CD1c-positive myeloid dendritic cell (primary cell): Measurements from ENCODE around the gene CSNK1G1.
"Not testable (repeated sequence)": the region's sequence is repeated elsewhere in the genome, so short reads cannot be mapped to it uniquely, and the experiment has no call there.

Source experiments
- DNase-seq: peaks from one replicate; pipeline ENCODE4 v3.0.0-alpha.2; 2016; ENCODE audit errors: extremely low spot score

CSNK1G1 gene

DNA sequence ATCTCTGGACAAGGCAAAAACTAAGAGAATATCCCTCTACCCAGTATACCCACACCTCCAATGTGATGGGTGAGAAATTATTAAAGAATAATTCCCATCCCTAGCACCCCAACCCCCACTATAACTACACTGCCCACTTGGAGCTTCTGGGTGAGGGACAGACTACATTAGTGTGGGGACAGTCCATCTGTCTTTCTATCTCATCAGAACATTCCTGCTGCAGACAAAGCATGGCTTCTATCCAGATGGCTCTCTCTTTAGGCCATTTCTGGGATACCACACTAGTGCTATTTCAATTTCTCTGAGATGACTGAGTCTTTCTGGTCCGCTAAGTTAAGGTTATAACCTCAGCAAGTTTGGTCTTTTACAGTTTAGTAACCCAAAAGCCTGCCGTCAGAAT is 6.6 kb downstream of the CSNK1G1 start:
- DNase-seq = no peak

DNA sequence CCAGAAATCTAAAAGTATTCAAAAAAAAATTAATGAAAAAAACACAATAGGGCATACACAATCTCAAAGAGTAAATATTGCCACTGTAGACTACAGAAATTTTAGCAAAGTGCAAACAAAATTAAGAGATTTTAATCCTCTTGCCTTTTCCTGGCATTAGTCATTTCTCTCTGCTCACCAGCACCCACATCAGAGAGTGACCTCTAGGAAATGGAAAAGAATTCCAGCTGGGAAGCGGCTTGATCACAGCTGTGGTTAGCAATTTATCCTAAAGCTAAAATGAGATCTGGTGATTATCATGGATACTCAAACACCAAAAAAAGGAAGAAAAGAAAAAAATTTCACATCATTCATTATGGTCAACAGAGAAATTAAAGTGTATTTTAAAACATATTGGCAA is 7.5 kb downstream of the CSNK1G1 start:
- no peak for DNase-seq

DNA sequence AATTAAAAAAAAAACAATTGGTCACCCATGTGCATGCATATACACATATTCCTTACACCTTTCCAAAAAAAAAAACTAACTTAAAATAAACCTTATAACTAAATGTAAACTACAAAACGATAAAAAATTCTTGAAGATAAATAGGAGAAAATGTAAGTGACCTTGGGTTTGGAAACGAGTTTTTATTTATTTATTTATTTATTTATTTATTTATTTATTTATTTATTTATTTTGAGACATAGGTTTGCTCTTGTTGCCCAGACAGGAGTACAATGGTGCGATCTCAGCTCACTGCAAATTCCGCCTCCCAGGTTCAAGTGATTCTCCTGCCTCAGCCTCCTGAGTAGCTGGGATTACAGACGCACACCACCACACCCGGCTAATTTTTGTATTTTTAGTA is 9.7 kb downstream of the CSNK1G1 start:
- not testable (repeated sequence) for DNase-seq

DNA sequence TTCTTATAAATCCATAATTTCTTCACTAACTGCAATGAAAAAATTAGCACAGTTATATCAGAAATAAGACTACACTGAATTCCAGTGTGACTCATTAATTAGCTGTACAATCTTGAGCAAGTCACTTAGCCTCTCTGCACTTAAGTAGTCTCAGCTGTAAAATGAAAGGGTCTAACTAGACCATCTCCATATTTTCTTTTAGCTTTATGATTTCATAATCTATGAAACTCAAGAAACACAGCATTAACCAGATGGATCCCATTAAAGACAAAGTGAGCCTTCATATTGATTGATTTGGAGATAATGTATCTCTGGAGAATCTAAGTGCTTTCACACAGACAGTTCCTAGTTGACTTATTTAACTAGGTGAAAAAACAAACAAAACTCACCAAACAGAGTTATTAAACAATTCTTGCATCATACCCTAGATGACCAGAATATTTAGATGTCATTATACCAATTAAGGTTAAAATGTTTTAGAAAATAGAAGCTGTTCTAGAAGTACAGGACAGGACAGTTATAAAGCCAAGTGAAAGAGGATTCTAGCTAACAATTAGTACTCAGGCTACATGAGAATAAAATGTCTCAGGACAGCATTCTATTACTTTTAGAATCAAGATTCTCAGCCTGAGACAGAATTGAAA is 11.2 kb downstream of the CSNK1G1 start:
- DNase-seq = no peak

DNA sequence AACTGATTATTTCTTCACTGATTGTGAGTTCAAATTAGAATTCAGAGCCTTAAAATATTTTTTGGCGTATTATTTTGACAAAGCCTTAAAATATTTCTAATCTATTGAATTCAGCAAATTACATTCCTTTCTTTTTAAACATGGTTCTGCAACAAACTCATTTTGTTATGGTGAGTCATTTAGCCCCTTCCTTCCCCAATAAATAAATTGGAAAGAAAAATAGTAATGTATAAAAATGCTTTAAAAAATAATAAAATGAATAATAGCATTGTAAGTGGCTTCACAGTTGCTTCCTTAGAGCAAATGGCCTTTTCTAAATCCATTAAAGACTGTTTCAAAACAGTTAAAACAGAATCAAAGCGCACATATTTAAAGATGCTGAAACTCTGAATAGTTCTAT is 12.1 kb downstream of the CSNK1G1 start:
- DNase-seq = no peak

DNA sequence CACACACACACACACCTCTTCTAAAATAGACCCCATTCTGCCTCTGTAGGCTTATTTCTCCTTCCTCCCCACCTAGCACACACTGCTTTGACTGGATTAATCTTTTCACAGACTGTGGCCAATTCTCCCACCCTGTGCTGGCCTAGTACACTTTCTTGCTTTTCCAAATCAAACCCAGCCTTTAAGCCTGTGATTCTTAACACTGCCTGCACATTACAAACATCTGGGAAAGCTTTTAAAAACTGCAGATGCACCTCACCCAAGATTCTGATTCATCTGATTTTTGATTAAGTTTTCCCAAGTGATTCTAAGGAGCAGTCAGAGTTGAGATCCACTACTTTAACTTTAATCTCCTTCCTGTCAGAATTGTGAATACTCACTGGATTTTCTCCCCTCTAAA is 12.8 kb downstream of the CSNK1G1 start:
- no peak for DNase-seq

DNA sequence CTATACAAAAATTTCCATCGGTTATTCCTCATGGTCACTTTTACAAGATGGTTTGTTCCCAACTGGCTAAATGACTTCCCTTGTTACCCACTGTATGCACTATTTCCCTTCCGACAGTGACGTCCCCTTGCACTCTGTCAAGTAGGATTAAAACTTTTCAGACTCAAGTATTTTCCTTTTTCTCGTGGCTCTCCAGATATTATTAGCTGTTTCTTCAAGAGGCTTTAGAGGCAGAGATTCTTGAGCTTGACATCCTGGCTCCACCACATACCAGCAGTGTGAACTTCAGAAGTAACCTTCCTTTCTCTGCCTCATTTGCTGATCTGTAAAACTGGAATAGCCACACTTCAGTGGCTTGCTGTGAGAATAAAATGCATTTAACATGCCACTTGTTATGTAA is 14.0 kb downstream of the CSNK1G1 start:
- DNase-seq = no peak

DNA sequence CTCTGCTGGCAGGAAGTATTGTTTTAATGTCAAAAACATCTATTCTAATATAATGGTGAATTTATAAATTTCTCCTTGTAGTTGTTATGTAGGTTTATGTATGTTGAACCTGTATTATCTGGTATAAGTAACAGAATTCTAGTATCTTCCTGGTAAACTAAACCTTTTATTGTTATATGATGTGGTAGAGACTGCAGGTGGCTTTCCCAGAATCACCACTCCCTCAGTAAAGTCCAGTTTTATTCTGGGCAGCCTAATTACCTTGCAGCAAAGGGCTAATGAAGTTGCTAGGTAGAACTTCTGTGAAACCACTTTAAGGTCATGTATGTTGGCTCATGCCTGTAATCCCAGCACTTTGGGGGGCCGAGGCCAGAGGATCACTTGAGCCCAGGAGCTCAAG is 15.6 kb downstream of the CSNK1G1 start:
- DNase-seq = no peak

DNA sequence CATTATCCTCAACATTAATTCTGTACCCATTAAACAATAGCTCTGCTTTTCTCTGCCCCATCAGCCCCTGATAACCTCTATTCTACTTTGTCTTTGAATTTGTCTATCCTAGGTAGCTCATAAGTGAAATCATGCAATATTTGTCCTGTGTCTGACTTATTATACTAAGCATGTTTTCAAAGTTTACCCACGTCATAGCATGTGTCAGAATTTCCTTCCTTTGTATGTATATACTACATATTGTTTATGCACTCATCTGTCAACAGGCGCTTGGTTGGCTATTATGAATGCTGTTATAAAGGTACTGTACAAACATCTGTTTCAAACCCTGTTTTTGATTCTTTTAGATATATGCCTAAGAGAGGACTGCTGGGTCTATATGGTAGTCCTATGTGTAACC is 18.2 kb downstream of the CSNK1G1 start:
- no peak for DNase-seq

DNA sequence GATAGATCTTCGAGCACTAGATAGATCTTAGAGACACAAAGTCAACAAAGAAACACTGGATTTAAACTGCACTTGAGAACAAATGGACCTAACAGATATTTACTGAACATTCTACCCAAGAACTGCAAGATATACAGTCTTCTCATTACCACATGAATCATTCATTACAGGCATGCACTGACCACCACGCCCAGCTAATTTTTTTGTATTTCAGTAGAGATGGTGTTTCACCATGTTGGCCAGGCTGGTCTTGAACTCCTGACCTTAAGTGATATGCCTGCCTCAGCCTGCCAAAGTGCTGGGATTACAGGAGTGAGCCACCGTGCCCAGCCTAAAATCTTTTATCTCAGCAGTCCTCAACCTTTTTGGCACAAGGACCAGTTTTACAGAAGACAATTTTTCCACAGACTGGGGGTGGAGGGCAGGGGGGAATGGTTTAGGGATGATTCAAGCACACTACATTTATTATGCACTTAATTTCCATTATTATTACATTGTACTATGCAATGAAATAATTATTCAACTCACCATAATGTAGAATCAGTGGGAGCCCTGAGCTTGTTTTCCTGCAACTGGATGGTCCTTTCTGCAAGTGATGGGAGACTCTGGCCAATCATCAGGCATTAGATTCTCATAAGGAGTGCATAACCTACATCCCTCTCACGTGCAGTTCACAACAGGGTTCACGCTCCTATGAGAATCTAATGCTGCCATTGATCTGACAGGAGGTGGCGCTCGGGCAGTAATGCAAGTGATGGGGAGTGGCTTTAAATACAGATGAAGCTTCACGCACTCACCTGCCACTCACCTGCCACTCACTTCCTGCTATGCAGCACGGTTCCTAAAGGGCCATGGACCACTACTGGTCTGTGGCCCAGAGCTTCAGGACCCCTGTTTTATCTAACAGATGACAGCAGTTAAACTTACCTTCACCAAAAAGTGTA is 21.7 kb downstream of the CSNK1G1 start:
- no peak for DNase-seq

DNA sequence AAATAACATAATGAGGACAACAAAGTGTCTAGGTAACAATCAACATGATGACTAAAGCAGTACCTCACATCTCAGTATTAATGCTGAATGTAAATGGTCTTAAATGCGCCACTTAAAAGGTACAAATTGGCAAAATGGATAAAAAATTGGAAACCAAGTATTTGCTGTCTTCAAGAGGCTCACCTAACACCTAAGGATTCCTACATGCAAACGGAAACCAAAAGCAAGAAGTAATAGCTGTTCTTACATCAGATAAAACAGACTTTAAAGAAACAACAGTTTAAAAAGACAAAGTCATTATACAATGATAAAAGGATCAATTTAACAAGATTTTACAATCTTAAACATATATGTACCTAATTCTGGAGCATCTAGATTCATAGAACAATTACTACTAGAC is 22.5 kb downstream of the CSNK1G1 start:
- no peak for DNase-seq

DNA sequence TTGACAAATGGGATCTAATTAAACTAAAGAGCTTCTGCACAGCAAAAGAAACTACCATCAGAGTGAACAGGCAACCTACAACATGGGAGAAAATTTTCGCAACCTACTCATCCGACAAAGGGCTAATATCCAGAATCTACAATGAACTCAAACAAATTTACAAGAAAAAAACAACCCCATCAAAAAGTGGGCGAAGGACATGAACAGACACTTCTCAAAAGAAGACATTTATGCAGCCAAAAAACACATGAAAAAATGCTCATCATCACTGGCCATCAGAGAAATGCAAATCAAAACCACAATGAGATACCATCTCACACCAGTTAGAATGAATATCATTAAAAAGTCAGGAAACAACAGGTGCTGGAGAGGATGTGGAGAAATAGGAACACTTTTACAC is 24.3 kb downstream of the CSNK1G1 start:
- not testable (repeated sequence) for DNase-seq

DNA sequence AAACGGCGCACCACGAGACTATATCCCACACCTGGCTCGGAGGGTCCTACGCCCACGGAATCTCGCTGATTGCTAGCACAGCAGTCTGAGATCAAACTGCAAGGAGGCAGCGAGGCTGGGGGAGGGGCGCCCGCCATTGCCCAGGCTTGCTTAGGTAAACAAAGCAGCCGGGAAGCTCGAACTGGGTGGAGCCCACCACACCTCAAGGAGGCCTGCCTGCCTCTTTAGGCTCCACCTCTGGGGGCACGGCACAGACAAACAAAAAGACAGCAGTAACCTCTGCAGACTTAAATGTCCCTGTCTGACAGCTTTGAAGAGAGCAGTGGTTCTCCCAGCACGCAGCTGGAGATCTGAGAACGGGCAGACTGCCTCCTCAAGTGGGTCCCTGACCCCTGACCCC is 29.0 kb downstream of the CSNK1G1 start:
- DNase-seq = not testable (repeated sequence)

DNA sequence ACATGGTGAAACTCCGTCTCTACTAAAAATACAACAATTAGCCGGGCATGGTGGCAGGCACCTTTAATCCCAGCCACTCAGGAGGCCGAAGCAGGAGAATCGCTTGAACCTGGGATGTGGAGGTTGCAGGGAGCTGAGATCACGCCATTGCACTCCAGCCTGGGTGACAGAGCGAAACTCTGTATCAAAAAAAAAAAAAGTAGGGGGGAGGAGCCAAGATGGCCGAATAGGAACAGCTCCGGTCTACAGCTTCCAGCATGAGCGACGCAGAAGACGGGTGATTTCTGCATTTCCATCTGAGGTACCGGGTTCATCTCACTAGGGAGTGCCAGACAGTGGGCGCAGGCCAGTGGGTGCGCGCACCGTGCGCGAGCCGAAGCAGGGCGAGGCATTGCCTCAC is 29.5 kb downstream of the CSNK1G1 start:
- not testable (repeated sequence) for DNase-seq

DNA sequence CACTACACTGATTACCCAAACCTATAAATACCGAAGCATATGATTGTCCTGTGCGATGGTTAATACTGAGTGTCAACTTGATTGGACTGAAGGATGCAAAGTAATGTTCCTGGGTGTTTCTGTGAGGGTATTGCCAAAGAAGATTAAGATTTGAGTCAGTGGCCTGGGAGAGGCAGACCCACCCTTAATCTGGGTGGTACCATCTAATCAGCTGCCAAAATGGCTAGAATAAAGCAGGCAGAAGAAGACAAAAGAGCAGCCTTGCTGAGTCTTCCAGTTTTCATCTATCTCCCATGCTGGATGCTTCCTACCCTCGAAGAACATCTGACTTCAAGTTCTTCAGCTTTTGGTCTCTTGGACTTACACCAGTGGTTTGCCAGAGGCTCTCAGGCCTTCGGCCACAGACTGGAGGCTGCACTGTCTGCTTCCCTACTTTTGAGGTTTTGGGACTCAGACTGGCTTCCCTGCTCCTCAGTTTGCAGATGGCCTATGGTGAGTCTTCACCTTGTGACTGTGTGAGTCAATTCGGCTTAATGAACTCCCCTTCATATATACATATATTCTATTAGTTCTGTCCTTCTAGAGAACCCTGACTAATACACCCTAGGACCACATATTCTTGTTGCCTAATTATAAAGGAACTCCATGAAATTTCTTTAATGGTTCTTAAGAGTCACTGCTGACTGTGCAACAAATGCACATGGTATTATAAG is 31.7 kb downstream of the CSNK1G1 start:
- peak; percentile 50 for DNase-seq

DNA sequence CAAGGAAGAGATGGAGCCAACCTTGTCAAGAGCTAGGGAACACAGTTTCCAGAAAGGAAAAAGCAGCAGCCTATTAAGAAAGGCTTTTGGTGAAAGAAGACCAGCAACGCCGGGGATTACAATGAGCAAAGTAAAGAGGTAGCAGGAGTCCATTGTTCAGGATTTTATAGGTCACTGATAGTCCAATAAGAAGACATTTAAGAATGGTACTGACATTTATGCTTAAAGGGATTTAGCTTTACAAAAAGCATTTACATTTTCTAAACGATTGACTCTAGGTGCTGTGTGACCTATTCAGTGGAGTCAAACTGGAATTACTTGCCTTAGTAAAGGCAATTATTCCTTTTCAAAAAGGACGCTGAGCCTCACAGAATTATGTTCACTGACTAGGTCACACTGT is 40.8 kb downstream of the CSNK1G1 start:
- DNase-seq = no peak

DNA sequence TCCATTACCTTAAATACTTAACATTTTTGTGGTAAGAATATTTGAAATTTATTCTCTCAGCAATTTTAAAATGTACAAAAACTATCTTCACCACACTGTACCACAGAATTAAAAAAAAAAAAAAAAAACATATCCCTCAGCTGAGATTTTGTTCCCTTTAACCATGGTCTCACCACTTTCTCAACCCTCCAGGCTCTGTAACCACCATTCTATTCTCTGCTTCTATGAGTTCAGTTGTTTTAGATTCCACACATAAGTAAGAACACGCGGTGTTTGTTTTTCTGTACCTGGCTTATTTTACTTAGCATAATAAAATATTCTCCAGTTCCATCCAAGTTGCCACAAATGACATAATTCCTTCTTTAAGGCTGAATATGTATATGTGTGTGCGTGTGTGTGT is 41.5 kb downstream of the CSNK1G1 start:
- no peak for DNase-seq

DNA sequence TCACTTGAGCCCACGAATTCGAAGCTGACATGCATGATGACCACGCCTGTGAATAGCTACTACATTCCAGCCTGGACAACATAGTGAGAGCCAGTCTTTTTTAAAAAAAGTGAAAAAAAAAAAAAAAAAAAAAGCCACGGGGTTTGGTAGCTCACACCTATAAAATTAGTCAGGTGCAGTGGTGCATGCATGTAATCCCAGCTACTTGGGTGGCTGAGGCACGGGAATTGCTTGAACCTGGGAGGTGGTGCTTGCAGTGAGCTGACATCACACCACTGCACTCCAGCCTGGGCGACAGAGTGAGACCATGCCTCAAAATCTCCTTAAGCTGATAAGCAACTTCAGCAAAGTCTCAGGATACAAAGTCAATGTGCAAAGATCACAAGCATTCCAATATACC is 44.4 kb downstream of the CSNK1G1 start:
- DNase-seq = no peak

DNA sequence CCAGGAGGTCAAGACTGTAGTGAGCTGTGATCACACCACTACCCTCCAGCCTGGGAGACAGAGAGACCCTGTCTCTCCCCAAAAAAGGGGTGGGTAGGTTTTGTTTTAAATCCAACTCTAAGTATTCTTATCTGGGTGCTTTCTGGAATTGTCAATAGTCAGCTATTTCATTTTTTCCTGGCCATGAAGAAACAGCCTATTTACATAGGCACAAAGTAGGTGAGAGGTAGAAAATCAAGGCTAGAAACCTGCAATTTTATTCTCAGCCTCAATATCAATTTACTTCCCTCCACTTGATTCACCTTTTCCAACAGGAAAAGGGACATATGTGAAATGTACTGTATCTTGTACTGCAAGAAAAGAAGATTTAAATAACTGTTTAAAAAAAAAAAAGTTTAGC is 45.9 kb downstream of the CSNK1G1 start:
- no peak for DNase-seq

DNA sequence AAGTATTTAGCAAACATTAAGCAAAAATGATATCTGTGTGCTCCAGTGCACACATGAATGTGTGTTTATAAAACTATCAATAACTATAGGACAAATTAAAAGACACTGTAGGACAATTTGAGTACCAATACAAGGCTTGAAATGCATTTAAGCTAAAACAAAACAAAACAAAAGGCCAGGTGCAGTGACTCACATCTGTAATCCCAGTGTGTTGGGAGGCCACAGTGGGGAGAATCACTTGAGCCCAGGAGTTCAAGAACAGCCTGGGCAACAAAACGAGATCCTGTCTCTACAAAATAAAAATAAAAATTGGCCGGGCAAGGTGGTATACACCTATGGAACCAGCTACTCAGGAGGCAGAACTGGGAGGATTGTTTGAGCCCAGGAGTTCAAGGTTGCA is 50.7 kb downstream of the CSNK1G1 start:
- DNase-seq = no peak

DNA sequence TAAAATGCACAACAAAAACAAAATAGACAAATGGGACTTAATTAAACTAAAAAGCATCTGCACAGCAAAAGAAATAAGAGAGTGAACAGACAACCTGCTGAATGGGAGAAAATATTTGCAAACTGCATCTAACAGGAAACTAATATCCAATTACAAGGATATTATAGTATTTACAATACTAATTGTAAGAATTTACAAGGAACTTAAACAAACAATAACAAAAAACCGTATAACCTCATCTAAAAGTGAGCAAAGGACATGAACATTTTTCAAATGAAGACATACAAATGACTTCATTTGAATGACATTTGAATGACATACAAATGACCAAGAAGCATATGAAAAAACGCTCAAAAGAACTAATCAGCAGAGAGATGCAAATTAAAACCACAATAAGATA is 66.4 kb downstream of the CSNK1G1 start:
- DNase-seq = no peak

DNA sequence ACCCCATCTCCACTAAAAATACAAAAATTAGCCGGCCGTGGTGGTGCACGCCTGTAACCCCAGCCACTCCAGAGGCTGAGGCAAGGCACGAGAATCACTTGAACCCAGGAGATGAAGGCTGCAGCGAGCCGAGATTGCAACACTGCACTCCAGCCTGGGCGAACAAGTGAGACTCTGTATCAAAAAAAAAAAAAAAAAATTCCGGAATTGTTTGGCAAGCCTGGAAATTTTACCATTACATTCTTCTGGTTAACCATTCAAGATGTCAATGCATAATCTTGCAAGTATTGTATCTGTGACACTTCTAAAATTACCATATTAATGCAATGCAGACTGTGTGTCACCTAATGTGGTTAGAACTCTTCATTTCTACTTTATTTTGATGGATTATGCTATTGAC is 67.0 kb downstream of the CSNK1G1 start:
- DNase-seq = no peak

DNA sequence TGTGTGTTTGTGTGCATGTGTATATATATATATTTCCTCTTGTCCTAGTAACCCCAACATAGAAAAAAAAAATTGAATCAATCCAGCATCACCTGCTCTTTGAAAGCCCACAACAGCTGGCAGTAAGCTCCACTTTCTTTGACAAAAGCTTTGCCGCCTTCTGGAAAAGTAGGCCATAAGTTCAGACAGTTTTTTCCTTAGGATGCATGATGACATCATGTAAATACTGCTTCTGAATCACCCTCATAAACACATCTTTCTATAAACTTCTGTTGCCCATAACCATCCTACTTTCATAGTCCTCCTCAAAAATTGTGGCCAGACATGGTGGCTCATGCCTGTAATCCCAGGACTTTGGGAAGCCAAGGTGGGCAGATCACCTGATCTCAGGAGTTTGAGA is 67.4 kb downstream of the CSNK1G1 start:
- no peak for DNase-seq
